GM15510 (cell line): ENCODE data around the gene ZNF385A.

Experiments
- POLR2A ChIP-seq: IDR thresholded peaks from 3 replicates; pipeline ENCODE4 v1.6.1; 2011; ENCODE audit warnings: borderline replicate concordance; ENCODE audit not compliant: insufficient read length; ENCODE audit errors: extremely low read depth

The ZNF385A gene

DNA sequence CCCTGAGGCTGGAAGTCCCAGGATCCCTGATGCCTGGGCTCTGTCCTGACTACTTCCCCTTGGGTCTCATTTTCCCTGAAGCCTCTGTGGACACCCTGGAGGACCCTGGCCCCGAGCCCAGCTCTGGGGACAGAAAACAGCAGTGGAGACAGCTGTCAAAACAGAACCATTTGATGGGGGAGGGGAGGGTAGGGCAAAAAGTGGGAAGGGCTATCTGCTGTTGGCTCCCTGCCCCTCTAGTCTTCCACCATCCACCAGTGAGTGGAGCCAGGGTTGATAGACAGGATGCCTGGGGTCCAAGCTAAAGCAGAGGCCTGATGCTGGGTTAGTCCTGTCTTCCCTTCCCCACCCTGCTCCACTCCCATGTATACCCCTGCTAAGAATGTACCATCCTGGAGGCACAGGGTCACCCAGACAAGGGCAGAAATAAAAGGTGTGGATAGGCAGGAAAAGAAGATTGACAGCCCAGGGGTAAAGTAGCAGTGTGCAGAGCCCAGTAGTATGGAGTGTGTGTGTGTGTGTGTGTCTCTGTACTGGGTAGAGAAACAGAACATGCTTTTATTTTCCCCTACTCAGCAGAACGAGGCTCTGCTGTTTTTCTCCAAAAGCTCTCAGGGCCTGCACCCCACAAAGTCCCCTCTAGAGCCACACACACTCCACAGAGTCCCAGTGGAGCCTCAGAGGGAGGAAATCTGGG is 9.8 kb downstream of the ZNF385A start:
- TF ChIP-seq POLR2A: no peak

DNA sequence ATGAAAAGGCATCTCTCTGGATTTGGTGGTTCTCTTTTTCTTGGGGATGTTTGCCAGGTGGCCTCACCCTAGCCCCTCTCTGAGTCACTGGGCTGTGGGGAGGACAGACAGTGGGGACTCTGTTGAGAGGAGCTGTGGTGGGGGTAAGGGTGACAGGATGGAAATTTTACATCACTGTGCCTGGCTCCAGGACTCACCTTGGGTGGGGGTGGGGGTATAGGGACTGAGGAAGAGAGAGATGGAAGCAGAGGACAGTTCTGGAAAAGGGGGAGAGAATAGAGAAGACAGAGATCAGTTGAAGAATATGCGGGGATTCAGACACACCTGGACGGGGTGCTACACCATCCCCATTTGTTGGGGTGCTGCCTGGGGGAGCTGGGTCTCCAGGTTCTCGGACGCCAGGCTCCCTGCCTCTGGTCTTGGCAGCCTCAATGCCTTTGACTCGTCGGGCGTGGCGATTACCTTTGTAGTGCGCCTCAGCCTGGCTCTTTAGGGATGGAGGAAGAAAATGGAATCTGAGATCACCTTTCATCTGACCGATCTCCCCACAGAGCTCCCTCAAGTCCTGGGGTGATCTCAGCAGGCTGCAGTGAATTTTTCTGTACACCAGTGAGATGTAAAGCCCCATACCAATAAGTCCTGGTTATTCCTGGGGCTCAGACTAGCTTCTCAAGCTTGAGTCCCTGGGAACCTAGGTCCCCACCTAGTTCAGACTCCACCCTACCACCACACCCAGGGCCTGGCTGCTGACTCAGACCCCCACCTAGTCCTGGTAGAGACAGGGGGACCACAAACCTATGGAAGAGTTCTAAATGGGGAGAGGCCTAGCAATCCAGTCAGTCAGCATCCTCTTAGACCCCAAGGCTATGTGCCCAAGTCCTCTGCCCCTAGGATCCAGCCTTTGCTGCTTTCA is 10.6 kb downstream of the ZNF385A start:
- no peak for TF ChIP-seq POLR2A

DNA sequence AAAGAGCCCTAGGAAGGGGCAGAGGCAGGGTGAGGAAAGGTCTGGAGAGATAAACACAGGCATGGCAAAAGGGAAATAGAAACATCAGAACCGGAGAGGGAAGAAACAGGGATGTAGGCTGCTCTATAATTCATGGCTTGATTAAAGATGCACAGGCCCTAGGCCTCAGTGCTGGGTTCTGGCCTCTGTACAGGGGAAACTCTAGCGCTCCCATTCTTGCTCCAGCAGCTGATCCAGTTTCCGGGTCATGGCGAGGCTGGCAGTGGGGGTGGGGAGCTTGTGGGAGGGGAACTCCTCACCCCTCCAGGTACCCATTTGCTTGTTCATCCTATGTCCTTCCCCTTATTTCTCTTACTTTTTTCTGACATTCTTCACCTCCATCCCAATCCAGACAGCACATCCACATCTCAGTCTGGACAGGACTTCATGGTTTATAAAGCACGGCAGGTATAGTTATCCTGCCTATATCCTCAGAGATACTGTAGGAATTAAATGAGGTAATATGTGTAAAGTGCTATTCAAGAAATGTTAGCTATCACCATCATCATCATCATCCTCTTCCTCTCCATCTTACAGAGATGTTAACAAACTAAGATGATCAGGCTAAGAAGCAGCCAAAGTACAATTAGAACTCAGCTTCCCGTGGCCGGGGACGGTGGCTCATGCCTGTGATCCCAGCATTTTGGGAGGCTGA is 12.3 kb downstream of the ZNF385A start:
- no peak for TF ChIP-seq POLR2A

DNA sequence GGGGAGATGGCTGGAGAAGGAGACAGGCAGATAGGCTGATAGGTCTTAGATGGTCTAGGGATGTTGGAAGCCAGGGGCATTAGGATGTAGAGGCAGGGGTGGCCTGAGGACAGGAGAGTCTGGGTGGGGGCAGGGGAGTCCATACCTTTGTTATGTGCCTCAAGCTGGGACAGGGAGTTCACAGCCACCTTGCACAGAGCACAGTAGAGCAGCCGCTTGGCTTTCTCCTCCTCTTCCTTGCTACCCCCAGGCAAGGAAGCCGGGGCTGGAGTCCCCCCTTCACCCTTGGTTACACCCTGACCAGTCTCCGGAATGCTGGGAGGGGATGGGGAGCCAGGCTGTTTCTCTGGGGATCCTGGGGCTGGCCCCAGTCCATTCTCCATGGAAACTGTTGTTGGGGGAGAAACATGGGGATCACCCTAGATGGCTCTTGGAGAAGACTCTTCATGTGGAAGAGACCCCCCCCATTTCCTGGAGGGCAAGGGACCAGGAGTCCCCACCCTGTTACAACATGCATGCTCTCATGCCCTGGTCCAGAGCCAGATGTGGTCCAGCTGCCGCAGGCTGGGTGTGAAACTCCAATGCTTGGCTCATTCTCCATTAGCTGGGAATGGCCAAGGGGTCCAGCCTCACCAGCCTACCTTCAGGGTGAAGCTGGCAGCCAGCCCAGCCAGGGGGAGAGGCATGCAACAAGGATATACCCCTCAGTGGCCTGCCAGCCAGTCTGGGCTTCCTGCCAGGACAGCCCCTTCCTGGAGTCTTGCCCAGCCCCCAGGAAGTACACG is 13.0 kb downstream of the ZNF385A start:
- no peak for TF ChIP-seq POLR2A

DNA sequence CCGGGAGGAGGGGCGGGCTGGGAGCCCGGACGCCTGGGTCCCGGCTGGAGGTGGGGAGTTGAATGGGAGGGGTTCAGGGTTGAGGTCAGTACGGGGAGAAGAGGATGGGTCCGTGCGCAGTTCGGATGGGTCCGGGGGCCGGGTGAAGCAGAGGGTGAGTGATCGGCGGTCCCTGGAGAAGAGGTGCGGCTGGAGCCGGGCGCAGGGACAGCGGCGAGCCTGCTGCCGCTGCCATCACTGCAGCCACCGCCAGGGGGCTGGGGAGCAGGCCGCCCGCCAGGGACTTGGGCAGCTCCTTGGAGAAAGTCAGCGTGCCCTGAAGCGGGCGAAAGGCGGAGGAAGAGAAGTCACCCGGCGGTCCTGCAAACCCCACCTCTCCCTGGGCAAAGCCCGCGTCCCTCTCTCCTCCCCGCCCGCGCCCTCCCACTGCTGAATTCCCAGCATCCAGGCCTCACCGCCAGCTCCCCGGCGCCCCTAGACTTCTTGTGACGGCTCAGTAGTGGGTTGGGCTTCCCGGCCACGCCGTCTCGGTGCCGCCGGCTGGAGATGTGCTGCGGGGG is 14.3 kb downstream of the ZNF385A start:
- TF ChIP-seq POLR2A: no peak

DNA sequence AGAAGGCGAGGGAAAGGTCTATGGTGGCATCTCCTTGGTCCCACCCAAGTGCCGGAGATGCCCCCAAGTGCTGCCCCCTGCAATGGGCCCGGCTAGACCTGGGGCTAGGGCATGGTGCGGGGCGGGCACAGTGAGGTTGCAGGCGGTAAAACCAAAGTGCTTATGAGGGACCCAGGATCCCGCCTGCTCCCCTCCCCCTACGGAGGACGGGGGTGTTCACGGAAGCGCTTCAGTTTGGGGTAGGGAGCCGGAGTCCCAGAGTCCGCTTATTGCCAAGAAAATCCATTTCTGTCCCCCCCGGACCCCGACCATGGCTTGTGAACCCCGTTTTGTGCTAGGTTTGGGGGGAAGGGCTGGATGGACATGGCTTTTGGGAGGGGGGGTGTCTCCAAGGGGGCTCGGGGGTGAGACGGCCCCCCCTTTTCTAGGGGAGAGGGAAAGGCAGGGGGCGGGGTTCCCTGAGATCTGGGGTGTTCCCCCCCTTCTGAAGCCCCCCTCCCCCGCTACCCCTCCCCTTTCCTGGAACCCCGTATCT is 14.9 kb downstream of the ZNF385A start:
- no peak for TF ChIP-seq POLR2A

DNA sequence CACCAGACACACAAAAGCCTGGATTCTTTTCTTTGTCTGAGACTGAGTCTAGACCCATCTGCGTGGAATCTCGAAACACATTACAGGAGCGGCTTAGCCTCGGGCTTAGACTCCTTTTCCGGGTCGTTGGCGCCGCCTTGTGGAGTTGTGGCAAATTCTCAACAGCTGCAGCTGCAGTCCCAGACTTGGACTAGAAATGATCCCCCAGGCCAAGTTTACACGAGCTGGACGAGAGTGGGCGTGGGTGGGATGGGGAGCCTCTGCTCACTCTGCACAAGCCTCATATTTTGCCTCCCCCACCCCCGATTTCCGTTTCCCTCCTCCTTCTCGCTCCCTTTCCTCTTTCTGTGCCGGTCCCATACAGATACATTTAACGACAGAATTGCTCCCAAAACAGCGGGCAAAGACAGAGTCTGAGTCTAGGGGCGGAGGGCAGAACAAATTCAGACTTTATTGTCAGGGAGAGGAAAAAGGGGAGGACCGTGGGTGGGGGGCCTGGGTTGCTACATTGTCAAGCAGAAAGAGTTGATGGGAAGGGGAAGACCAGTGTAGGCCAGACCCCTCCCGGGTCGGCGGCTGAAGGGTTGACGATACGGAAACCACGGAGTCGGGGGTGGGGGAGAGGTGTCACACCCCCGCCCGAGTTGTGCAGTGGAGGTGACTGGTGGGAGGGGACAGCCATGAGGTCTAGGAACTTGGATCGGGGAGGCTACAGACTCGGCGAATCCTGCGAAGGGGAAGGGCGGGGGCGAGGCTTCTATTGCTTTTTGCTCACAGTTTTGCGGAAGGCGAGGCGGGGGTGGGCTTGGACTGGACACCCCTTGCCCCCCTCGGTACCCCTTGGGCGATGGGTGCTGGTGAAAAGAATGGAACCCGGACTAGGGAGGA is 15.6 kb downstream of the ZNF385A start:
- TF ChIP-seq POLR2A: no peak

DNA sequence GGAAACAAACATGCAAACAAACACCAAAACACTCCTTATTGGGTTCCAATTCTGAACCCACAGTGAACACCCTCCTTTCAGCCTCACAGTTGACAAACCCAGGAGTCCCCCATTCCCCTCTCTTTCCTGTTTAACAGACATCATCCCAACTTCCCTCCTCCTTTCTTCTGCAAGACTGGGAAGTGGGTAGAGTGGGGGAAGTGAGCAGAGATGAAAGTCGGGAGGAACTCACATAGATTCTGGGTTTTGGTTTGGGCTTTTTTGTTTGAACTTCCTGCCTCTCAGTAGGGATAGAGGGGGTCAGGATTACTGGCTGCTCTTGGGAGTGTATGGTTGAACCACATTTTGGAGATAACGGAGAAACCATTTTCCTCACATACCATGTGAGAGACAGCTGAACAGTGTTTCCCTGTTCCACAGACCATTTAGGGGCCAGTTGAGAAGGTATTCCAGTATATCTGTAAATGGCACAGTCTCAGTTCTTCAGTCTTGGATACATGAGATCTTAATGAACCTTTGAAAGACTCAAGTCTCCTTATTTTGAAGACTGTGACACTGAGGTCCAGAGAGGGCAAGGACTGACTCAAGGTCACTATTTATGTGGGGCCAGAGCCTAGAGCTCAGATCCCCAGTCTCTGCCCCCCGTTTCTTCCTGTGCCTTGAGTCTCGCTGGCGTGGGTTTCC is 16.4 kb downstream of the ZNF385A start:
- TF ChIP-seq POLR2A: no peak

DNA sequence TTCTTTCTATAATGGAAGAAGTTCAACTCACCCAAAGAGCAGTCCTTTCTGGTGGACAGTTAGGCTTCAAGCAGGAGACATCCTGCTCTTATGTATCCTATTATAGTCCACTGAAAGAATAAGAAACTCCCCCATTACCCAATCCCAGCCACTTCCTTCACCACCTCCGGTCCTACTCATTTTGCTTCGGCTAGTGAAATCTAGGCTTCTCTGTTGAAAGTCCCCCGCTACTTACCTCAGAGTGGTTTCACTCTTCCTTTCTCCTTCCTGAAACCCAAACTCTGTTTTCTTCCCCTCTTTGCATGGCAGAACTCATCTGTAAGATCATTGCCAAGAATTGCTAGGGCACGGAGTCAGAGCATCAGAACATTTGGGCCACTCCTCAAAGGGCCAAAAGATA is 20.1 kb downstream of the ZNF385A start, which contains the start of gene GPR84:
Gene GPR84 (minus strand): TSS at position 74 of the 400 bp plus-strand sequence. CDS start 635 bp downstream, outside the sequence.
- no peak for TF ChIP-seq POLR2A

DNA sequence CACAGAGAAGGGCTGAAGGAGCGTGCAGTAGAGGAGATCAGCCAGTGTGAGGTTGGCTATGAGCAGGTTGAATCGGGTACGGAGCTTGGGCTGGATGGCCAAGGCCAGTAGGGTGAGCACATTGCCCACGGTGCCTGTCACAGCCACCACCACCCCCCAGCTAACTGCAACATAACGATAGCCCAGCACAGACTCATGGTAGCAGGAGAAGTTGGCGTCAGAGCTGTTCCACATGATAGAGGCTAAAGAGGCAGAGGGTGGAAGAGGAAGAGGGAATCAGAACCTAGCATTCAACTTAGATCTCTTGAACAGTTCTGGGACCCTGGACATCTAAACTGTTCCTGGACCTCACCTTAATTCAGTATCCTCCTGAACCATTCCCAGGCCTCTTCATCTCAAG is 20.9 kb downstream of the ZNF385A start:
- TF ChIP-seq POLR2A: no peak

DNA sequence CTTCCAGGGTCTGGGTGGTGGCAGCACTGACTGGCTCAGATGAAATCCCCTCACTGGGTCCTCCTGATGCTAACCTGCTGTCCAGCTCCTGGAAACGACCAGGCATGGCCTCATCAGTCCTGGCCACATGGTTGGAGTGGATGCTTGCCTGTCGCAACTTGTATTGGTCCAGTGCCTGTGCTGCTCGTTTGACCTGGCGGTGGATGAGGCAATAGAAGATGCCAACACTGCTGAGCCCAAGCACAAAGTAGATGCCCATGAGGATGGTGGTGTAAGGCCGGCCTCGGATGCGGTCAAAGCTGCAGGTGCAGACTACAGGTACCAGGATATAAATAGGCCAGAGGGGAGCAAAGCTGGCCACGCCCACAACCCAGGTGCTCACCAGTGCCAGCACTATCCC is 21.5 kb downstream of the ZNF385A start:
- TF ChIP-seq POLR2A: no peak

DNA sequence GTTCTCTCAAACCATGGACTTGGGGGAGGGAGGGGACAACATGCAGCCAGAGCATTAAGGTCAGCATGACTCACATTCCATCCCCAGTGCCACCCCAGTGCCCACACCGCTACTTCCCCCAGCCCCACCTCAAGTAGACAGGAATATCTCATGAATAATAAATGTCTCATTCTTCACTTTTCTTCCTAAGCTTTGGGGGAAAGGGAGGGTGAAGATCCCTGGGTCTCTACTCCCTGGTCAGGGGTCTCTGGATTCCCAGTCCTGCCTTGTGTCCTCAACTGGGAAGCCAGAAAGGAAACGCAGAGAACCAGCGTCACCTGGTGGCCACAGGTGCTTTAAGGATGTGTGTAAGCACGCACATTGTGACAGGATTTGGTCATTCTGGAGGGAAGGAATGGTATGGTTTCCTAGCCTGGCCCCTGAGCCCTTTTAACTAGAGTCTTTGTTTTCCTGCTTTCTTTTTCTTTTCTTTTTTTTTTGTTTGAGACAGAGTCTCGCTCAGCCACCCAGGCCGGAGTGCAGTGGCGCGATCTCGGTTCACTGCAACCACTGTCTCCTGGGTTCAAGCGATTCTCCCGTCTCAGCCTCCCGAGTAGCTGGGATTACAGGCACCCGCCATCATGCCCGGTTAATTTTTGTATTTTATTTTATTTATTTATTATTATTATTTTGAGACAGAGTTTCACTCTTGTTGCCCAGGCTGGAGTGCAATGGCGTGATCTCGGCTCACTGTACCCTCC is 23.6 kb downstream of the ZNF385A start:
- TF ChIP-seq POLR2A: no peak
